Tibial nerve (tissue), 3 donors: ENCODE results near the gene SLC35F3.

ENCODE experiments used
- CTCF ChIP-seq, 5 experiments: fragments of 200-600 bp in 3 of 5; fragments of 450-650 bp in 2 of 5; sonication (generic) in 3 of 5; IDR thresholded peaks; one replicate each; pipeline ENCODE4 v1.5.1; 2016 to 2019; ENCODE audit warnings: antibody characterized with exemption in 5 of 5, mild to moderate bottlenecking in 3 of 5, moderate library complexity in 2 of 5
- POLR2A ChIP-seq, 2 donors: fragments of 450-650 bp; IDR thresholded peaks; one replicate each; pipeline ENCODE4 v1.6.1; 2017; ENCODE audit warnings: antibody characterized with exemption in 2 of 2, mild to moderate bottlenecking in 2 of 2, moderate library complexity in 2 of 2

- TF ChIP-seq POLR2A (IDR thresholded peaks at IDR 0.05) (no peak), CTCF (IDR thresholded peaks at IDR 0.05) (no peak)
Measured at GRCh38 chr1:234079896-234080295, 175.4 kb downstream of the SLC35F3 start.
